HCT116 (cell line): ENCODE measurements around the gene GPAT2. TPM values are rescaled to one million over a fixed set of nuclear protein-coding genes. Genes with fewer than 3 reads are reported as not detected.

Source experiments
- ATAC-seq: fragments of 200-7000 bp; cut with Tn5 transposase; 2 replicates; pipeline ENCODE4 v1.9.1; 2020; ENCODE audit warnings: mild to moderate bottlenecking, moderate library complexity
- BruUV-seq: library from RNA; stranded (reverse); fragments of 400-500 nt; replicated peaks from 2 replicates; lab custom pipeline; 2021; lab: Mats Ljungman, UMichigan
- CTCF ChIA-PET: fragments of 300-600 bp; sonication (Branson Sonifier 250); formaldehyde crosslinking; loops from one replicate; lab custom pipeline; 2021; ENCODE audit warnings: antibody characterized with exemption; lab: Charles Lee
- POLR2A ChIA-PET: fragments of 300-600, 350-600 bp; sonication (Branson Sonifier 250); formaldehyde crosslinking; loops from one replicate; lab custom pipeline; 2021; ENCODE audit warnings: antibody characterized with exemption; lab: Charles Lee
- RAD21 ChIA-PET, 2 experiments: fragments of 300-600 bp; sonication (Branson Sonifier 250); formaldehyde crosslinking; loops; one replicate each; lab custom pipeline; 2023; ENCODE audit warnings: low total read pairs in 2 of 2; ENCODE audit not compliant: uncharacterized antibody in 2 of 2, unreplicated experiment in 2 of 2, low non-redundant PET in 1 of 2; lab: Charles Lee
- DNase-seq: peaks from one replicate; pipeline ENCODE4 v3.0.0-alpha.2; 2010; ENCODE audit warnings: low read depth, low spot score
- H2AFZ ChIP-seq: fragments of 200-600 bp; shearing (Covaris generic), sonication (generic); 2 replicates; pipeline ENCODE4 v1.6.1; 2017; ENCODE audit warnings: low read depth, mixed run types, mixed read lengths, antibody characterized with exemption, low read length; ENCODE audit not compliant: poor library complexity, severe bottlenecking
- H3K27ac ChIP-seq: 2 replicates; pipeline ENCODE4 v1.5.1; 2012; ENCODE audit warnings: low read depth, low read length
- H3K27me3 ChIP-seq: fragments of 200-600 bp; sonication (generic); 2 replicates; pipeline ENCODE4 v1.6.1; 2016; ENCODE audit warnings: mixed run types, low read length, mixed read lengths; ENCODE audit not compliant: insufficient read depth
- H3K36me3 ChIP-seq, 2 experiments: fragments of 200-500 bp in 1 of 2; fragments of 200-600 bp in 1 of 2; sonication (Bioruptor generic) in 1 of 2; sonication (generic) in 1 of 2; 2 replicates each; pipeline versions ENCODE4 v1.5.1 to v1.6.1; 2014 to 2016; ENCODE audit warnings: low read length in 2 of 2, inconsistent platforms in 1 of 2, mixed read lengths in 1 of 2, mixed run types in 1 of 2; ENCODE audit not compliant: insufficient read depth in 2 of 2, control insufficient read depth in 1 of 2
- H3K4me1 ChIP-seq, 2 experiments: fragments of 200-600 bp in 1 of 2; sonication (generic) in 1 of 2; 2 replicates each; pipeline versions ENCODE4 v1.5.1 to v1.6.1; 2012 to 2017; ENCODE audit warnings: low read length in 2 of 2, inconsistent platforms in 1 of 2, mild to moderate bottlenecking in 1 of 2, mixed read lengths in 1 of 2, mixed run types in 1 of 2, moderate library complexity in 1 of 2; ENCODE audit not compliant: insufficient read depth in 2 of 2, control insufficient read depth in 1 of 2
- H3K4me2 ChIP-seq: fragments of 200-600 bp; sonication (generic); 2 replicates; pipeline ENCODE4 v1.6.1; 2017; ENCODE audit warnings: mixed run types, low read length, mixed read lengths
- H3K4me3 ChIP-seq, 2 experiments: fragments of 200-600 bp in 1 of 2; sonication (generic) in 1 of 2; replicated peaks in 1 of 2; 2 replicates each; pipeline ENCODE4 v1.5.1; 2011 to 2016; ENCODE audit warnings: low read length in 2 of 2, control low read depth in 1 of 2, low read depth in 1 of 2, mild to moderate bottlenecking in 1 of 2, mixed read lengths in 1 of 2, mixed run types in 1 of 2
- H3K79me2 ChIP-seq: fragments of 200-600 bp; sonication (generic); 2 replicates; pipeline ENCODE4 v1.6.1; 2017; ENCODE audit warnings: mild to moderate bottlenecking, mixed run types, low read length, moderate library complexity, mixed read lengths; ENCODE audit not compliant: insufficient read depth
- H3K9ac ChIP-seq: fragments of 200-600 bp; sonication (generic); 2 replicates; pipeline ENCODE4 v1.6.1; 2016; ENCODE audit warnings: low read length, mixed read lengths
- H3K9me2 ChIP-seq: fragments of 200-600 bp; sonication (generic), shearing (Covaris generic); 2 replicates; pipeline ENCODE4 v1.6.1; 2017; ENCODE audit warnings: mixed run types, mild to moderate bottlenecking, moderate library complexity; ENCODE audit not compliant: insufficient read depth
- H3K9me3 ChIP-seq, 2 experiments: fragments of 200-500 bp in 1 of 2; fragments of 200-600 bp in 1 of 2; sonication (Bioruptor generic) in 1 of 2; sonication (generic) in 1 of 2; 2 replicates each; pipeline ENCODE4 v1.6.1; 2014 to 2017; ENCODE audit warnings: low read length in 2 of 2, mixed read lengths in 2 of 2, inconsistent platforms in 1 of 2, low read depth in 1 of 2, mild to moderate bottlenecking in 1 of 2, mixed run types in 1 of 2, moderate library complexity in 1 of 2; ENCODE audit not compliant: control insufficient read depth in 1 of 2, insufficient read depth in 1 of 2
- H4K20me1 ChIP-seq: fragments of 200-600 bp; sonication (generic), shearing (Covaris generic); 2 replicates; pipeline ENCODE4 v1.6.1; 2017; ENCODE audit warnings: mixed run types, mild to moderate bottlenecking, moderate library complexity; ENCODE audit not compliant: insufficient read depth
- CBX3 ChIP-seq: IDR thresholded peaks from 2 replicates; pipeline ENCODE4 v1.6.1; 2012; ENCODE audit warnings: low read depth
- CEBPB ChIP-seq: IDR thresholded peaks from 2 replicates; pipeline ENCODE4 v1.6.1; 2012; ENCODE audit warnings: low read depth
- CTCF ChIP-seq, 3 experiments: fragments of 200-600 bp in 1 of 3; sonication (generic) in 1 of 3; IDR thresholded peaks in 2 of 3; conservative IDR thresholded peaks in 1 of 3; 2 replicates each; pipeline ENCODE4 v1.5.1; 2012 to 2017; ENCODE audit warnings: low read depth in 2 of 3, low read length in 2 of 3, antibody characterized with exemption in 1 of 3, borderline replicate concordance in 1 of 3, control low read depth in 1 of 3, mild to moderate bottlenecking in 1 of 3, mixed read lengths in 1 of 3, mixed run types in 1 of 3, moderate library complexity in 1 of 3; ENCODE audit not compliant: insufficient read depth in 1 of 3
- EGR1 ChIP-seq: IDR thresholded peaks from 2 replicates; pipeline ENCODE4 v1.6.1; 2012; ENCODE audit warnings: low read depth
- EZH2phosphoT487 ChIP-seq: fragments of 200-600 bp; IDR thresholded peaks from 2 replicates; pipeline ENCODE4 v1.6.1; 2018; ENCODE audit warnings: antibody characterized with exemption, borderline replicate concordance
- FOSL1 ChIP-seq: IDR thresholded peaks from 2 replicates; pipeline ENCODE4 v1.6.1; 2012; ENCODE audit warnings: low read depth
- JUND ChIP-seq: IDR thresholded peaks from 2 replicates; pipeline ENCODE4 v1.6.1; 2012
- MAX ChIP-seq: IDR thresholded peaks from 2 replicates; pipeline ENCODE4 v1.6.1; 2012
- POLR2A ChIP-seq: IDR thresholded peaks from 2 replicates; pipeline ENCODE4 v1.7.0; 2011; ENCODE audit warnings: borderline replicate concordance; ENCODE audit not compliant: insufficient read depth, insufficient read length; ENCODE audit errors: extremely low read depth
- POLR2AphosphoS5 ChIP-seq: IDR thresholded peaks from 2 replicates; pipeline ENCODE4 v1.6.1; 2011; ENCODE audit warnings: mild to moderate bottlenecking, low read depth, low read length, moderate library complexity
- RAD21 ChIP-seq: IDR thresholded peaks from 2 replicates; pipeline ENCODE4 v1.6.1; 2012; ENCODE audit warnings: low read depth, mild to moderate bottlenecking
- SIN3A ChIP-seq: IDR thresholded peaks from 2 replicates; pipeline ENCODE4 v1.6.1; 2012; ENCODE audit warnings: low read depth
- SP1 ChIP-seq: IDR thresholded peaks from 2 replicates; pipeline ENCODE4 v1.6.1; 2012; ENCODE audit warnings: low read depth
- SRF ChIP-seq: IDR thresholded peaks from 2 replicates; pipeline ENCODE4 v1.6.1; 2012; ENCODE audit warnings: low read depth
- TCF7L2 ChIP-seq: IDR thresholded peaks from 2 replicates; pipeline ENCODE4 v1.7.0; 2011; ENCODE audit warnings: borderline replicate concordance, inconsistent platforms; ENCODE audit not compliant: insufficient read depth, insufficient read length; ENCODE audit errors: extremely low read depth
- YY1 ChIP-seq: IDR thresholded peaks from 2 replicates; pipeline ENCODE4 v1.6.1; 2011; ENCODE audit warnings: low read length, low read depth, moderate library complexity, mild to moderate bottlenecking; ENCODE audit not compliant: insufficient replicate concordance; ENCODE audit errors: extremely low read depth
- intact Hi-C: fragments of 100-400 bp; cut with micrococcal nuclease; formaldehyde crosslinking; loops from 2 replicates; pipeline ENCODE4 v1.10.0; 2022
- total RNA-seq: library from RNA; stranded (reverse); gene quantifications from one replicate; pipeline ENCODE4 v1.2.1, GENCODE V29; 2021; ENCODE audit not compliant: unreplicated experiment

The GPAT2 gene
- total RNA-seq, 1 experiment from 2014 or later = 54.2 TPM

GRCh38 chr2:96073170-96073775, 38.6 kb upstream of the GPAT2 start:
- POLR2A ChIA-PET = no interaction called here
- Histone ChIP-seq H3K9me3 (no peaks in the 10 kb centered on the region), H3K27ac (no peak overlapping the region), H3K9me2 (no peaks in the 10 kb centered on the region), H3K9ac (no peak overlapping the region), H3K4me3 (no peak overlapping the region), H3K4me1 (no peaks in the 10 kb centered on the region), H2AFZ (no peak overlapping the region), H3K27me3 (no peaks in the 10 kb centered on the region), H4K20me1 (no peaks in the 10 kb centered on the region), H3K79me2 (no peaks in the 10 kb centered on the region), H3K4me2 (no peak overlapping the region), H3K36me3 (no peaks in the 10 kb centered on the region)
- no peak for TF ChIP-seq JUND
- no peak for TF ChIP-seq CTCF (IDR thresholded peaks at IDR 0.05 in 2 of 3, conservative IDR thresholded peaks at IDR 0.05 in 1 of 3; ENCODE audit: borderline replicate concordance in 1 of 3, insufficient read depth in 1 of 3, low read depth in 2 of 3, low read length in 2 of 3)
- no peak for TF ChIP-seq EGR1
- TF ChIP-seq POLR2A = no peak
- no peak for TF ChIP-seq YY1
- TF ChIP-seq RAD21 = no peak
- TF ChIP-seq EZH2phosphoT487 = no peak
- TF ChIP-seq SIN3A = no peak
- TF ChIP-seq SP1 = no peak
- TF ChIP-seq TCF7L2 = no peak
- TF ChIP-seq MAX = no peak
- no peak for TF ChIP-seq FOSL1
- no peak for TF ChIP-seq CBX3
- no peak for TF ChIP-seq POLR2AphosphoS5
- TF ChIP-seq CEBPB = no peak
- TF ChIP-seq SRF = no peak
- CTCF ChIA-PET = no interaction called here
- intact Hi-C loops = no loop called here
- RAD21 ChIA-PET = no interaction called here
- BruUV-seq = no TSS peak
- DNase-seq (no peak), ATAC-seq (no peak)
